Measurements from ENCODE around the gene GJB2. TPM values are rescaled to one million over a fixed set of nuclear protein-coding genes. Genes with fewer than 3 reads are reported as not detected.

Gene GJB2
- total RNA-seq (2012; rRNA removed), result under 0.01 TPM in 2 replicates
- polyA plus RNA-seq (2012; rRNA removed), result 0.09 and 0.17 TPM in 2 replicates
- 0.10 and 0.30 TPM in 2 replicates for polyA plus RNA-seq (2012; cell fraction: cytosol; rRNA removed)
- polyA plus RNA-seq (2012; cell fraction: nucleus; rRNA removed; ENCODE audit: low replicate concordance), result 0.52 and 2.5 TPM in 2 replicates
- not detected for Bru-seq, nascent RNA
- percentile 18 among the genes with signal in this experiment for BruChase-seq, experiment 1, labeled RNA remaining after a 6-hour chase
- percentile 20 among the genes with signal in this experiment for BruChase-seq, experiment 2, labeled RNA remaining after a 2-hour chase
- long read RNA-seq, result 0 reads

DNA sequence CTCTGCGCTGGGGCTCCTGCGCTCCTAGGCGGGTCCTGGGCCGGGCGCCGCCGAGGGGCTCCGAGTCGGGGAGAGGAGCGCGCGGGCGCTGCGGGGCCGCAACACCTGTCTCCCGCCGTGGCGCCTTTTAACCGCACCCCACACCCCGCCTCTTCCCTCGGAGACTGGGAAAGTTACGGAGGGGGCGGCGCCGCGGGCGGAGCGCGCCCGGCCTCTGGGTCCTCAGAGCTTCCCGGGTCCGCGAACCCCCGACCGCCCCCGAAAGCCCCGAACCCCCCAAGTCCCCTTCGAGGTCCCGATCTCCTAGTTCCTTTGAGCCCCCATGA is at the start of gene GJB2:
GJB2 (minus strand) TSS at position 103 of the 326 bp plus-strand sequence. CDS start 3,357 bp downstream, outside the sequence.
- Histone ChIP-seq H3K36me3 (ENCODE audit: control insufficient read depth, insufficient read depth, low read length) (no peaks in the 10 kb centered on the region), H2AFZ (replicated peaks; ENCODE audit: low read length, poor library complexity) (peak within 1 kb of the TSS; percentile 81), H2AK9ac (replicated peaks; ENCODE audit: low read depth, low read length, poor library complexity) (peak within 1 kb of the TSS; percentile 51), H3K27ac (ENCODE audit: insufficient read depth, low read length) (no peak within 1 kb of the TSS), H3K18ac (ENCODE audit: low read depth, low read length) (no peak within 1 kb of the TSS), H3K9ac (ENCODE audit: low read depth, low read length) (no peak within 1 kb of the TSS), H4K8ac (ENCODE audit: low read depth in 2 of 2, low read length in 2 of 2) (no peak within 1 kb of the TSS), H3K23ac (ENCODE audit: low read depth, low read length) (no peak within 1 kb of the TSS), H3K79me1 (ENCODE audit: low read depth in 1 of 2, low read length in 2 of 2) (no peaks in the 10 kb centered on the region), H3K9me3 (ENCODE audit: control insufficient read depth, insufficient read depth, low read length) (peaks cover 2% of the 10 kb centered on the region; the same call in 1 of the 2 replicates), H2BK5ac (ENCODE audit: low read depth, low read length, poor library complexity, severe bottlenecking) (no peak within 1 kb of the TSS), H3K9me1 (ENCODE audit: insufficient read depth, low read length) (0 out of 2 replicates have a peak, but pooled peaks cover 2% of the 10 kb centered on the region), H3K56ac (ENCODE audit: extremely low read depth, insufficient read depth, low read length) (no peak within 1 kb of the TSS), H4K20me1 (ENCODE audit: insufficient read depth, low read length) (no peaks in the 10 kb centered on the region), H3K4ac (ENCODE audit: low read depth, low read length) (no peak within 1 kb of the TSS), H2BK120ac (ENCODE audit: low read depth, low read length) (no peak within 1 kb of the TSS), H2AK5ac (ENCODE audit: low read depth, low read length) (peak within 1 kb of the TSS; percentile 13; the same call in 1 of the 2 replicates), H2BK20ac (ENCODE audit: low read depth, low read length) (no peak within 1 kb of the TSS), H3K4me2 (ENCODE audit: low read depth, low read length) (peak within 1 kb of the TSS; percentile 91), H3K4me1 (ENCODE audit: control insufficient read depth, insufficient read depth, low read length) (peaks cover 6% of the 10 kb centered on the region), H3K4me3 (ENCODE audit: insufficient read depth, low read depth, low read length) (peak within 1 kb of the TSS; percentile 48), H3K27me3 (ENCODE audit: control insufficient read depth, insufficient read depth, low read length) (peaks cover 59% of the 10 kb centered on the region), H4K5ac (ENCODE audit: low read depth, low read length) (no peak within 1 kb of the TSS), H2BK15ac (ENCODE audit: low read depth, low read length) (no peak within 1 kb of the TSS; the same call in 2 of the 3 replicates), H4K91ac (ENCODE audit: insufficient read depth, low read depth, low read length) (no peak within 1 kb of the TSS), H3K14ac (replicated peaks; ENCODE audit: low read depth, low read length) (0 out of 2 replicates have a peak within 1 kb of the TSS, but pooled peaks have one; percentile 5)
- BruUV-seq (replicated peaks), result no TSS peak
- dilution Hi-C loops (cut with HindIII; ENCODE audit: low sequenced_read_pairs, unreplicated experiment) (loop anchor here (10.0 to 25.0 kb wide), 2 partner anchors 295 to 652 kb away; no protein-coding TSS in a partner anchor), in situ Hi-C loops (cut with MboI; ENCODE audit: low sequenced_read_pairs) (loop anchor here (25.0 kb wide), 3 partner anchors 520 to 1295 kb away; partner anchors contain the start of gene IL17D), intact Hi-C loops (cut with micrococcal nuclease) (loop anchor here (10.0 kb wide), 1 partner anchor 632 kb away; no protein-coding TSS in a partner anchor)
- WGBS, 2 experiments (ENCODE audit: extremely low coverage in 2 of 2, insufficient read length in 1 of 2), result 0% methylated on average over 3 of the region's 39 CpGs; no CpG with 5 or more reads in 1 of the 2 experiments
- ChIA-PET CTCF (interaction anchor here (0.6 kb wide), 1 partner anchor 1423 kb away, joined by 3 read pairs; no protein-coding TSS in a partner anchor), POLR2A (ENCODE audit: unreplicated experiment) (no interaction called here)
- ATAC-seq (ENCODE audit: low read depth), result peak; percentile 19
- no peak for DNase-seq
- no peak for TF ChIP-seq NFE2L2 (IDR thresholded peaks at IDR 0.05; ENCODE audit: low read depth, low read length)
- TF ChIP-seq, protein P1, sequence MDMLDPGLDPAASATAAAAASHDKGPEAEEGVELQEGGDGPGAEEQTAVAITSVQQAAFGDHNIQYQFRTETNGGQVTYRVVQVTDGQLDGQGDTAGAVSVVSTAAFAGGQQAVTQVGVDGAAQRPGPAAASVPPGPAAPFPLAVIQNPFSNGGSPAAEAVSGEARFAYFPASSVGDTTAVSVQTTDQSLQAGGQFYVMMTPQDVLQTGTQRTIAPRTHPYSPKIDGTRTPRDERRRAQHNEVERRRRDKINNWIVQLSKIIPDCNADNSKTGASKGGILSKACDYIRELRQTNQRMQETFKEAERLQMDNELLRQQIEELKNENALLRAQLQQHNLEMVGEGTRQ (IDR thresholded peaks at IDR 0.05; ENCODE audit: low read depth, low read length), result no peak
- no peak for TF ChIP-seq POLR2A (IDR thresholded peaks at IDR 0.05; ENCODE audit: low read depth, low read length)
- no peak for TF ChIP-seq BHLHE40 (IDR thresholded peaks at IDR 0.05; ENCODE audit: low read depth, low read length)
- TF ChIP-seq, protein P2, sequence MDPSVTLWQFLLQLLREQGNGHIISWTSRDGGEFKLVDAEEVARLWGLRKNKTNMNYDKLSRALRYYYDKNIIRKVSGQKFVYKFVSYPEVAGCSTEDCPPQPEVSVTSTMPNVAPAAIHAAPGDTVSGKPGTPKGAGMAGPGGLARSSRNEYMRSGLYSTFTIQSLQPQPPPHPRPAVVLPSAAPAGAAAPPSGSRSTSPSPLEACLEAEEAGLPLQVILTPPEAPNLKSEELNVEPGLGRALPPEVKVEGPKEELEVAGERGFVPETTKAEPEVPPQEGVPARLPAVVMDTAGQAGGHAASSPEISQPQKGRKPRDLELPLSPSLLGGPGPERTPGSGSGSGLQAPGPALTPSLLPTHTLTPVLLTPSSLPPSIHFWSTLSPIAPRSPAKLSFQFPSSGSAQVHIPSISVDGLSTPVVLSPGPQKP (IDR thresholded peaks at IDR 0.05; ENCODE audit: borderline replicate concordance, low read depth, low read length), result no peak
- TF ChIP-seq MAZ (IDR thresholded peaks at IDR 0.05; ENCODE audit: borderline replicate concordance, low read depth, low read length), result no peak
- no peak for TF ChIP-seq RCOR1 (IDR thresholded peaks at IDR 0.05; ENCODE audit: insufficient replicate concordance, low read length)
- TF ChIP-seq MXI1 (IDR thresholded peaks at IDR 0.05; ENCODE audit: borderline replicate concordance, low read depth, low read length), result no peak
- TF ChIP-seq SMC3 (IDR thresholded peaks at IDR 0.05; ENCODE audit: low read depth, low read length), result no peak
- no peak for TF ChIP-seq CEBPB (IDR thresholded peaks at IDR 0.05; ENCODE audit: low read depth, low read length)
- TF ChIP-seq MAFK (IDR thresholded peaks at IDR 0.05; ENCODE audit: low read depth, low read length), result no peak
- no peak for TF ChIP-seq CHD1 (IDR thresholded peaks at IDR 0.05; ENCODE audit: low read depth, low read length)
- no peak for TF ChIP-seq RFX5 (IDR thresholded peaks at IDR 0.05; ENCODE audit: low read depth, low read length)
- TF ChIP-seq FOS (IDR thresholded peaks at IDR 0.05; ENCODE audit: low read depth, low read length), result no peak
- TF ChIP-seq RAD21 (IDR thresholded peaks at IDR 0.05; ENCODE audit: low read length), result no peak
